K562 (cell line): Measurements from ENCODE around the gene SIGMAR1. TPM values are rescaled to one million over a fixed set of nuclear protein-coding genes. Genes with fewer than 3 reads are reported as not detected.

ENCODE experiments used
- ATAC-seq: fragments of 200-7000 bp; cut with Tn5 transposase; 3 replicates; pipeline ENCODE4 v1.9.1; 2020; ENCODE audit warnings: moderate library complexity
- BruUV-seq: library from RNA; stranded (reverse); fragments of 400-500 nt; replicated peaks from 2 replicates; lab custom pipeline; 2021; lab: Mats Ljungman, UMichigan
- CTCF ChIA-PET: fragments of 300-600 bp; formaldehyde crosslinking; extraction: SDS; loops from one replicate; lab custom pipeline; 2021; ENCODE audit warnings: low intra/inter-chr PET ratio; lab: Yijun Ruan, JAX
- POLR2A ChIA-PET: fragments of 300-600, 350-650 bp; sonication (Branson Sonifier 250); formaldehyde crosslinking; extraction: SDS; loops from one replicate; lab custom pipeline; 2021; ENCODE audit warnings: antibody characterized with exemption, inconsistent platforms; lab: Yijun Ruan, JAX
- DNase-seq, 4 experiments: peaks; one replicate each; pipeline versions ENCODE4 v3.0.0 to v3.0.0-alpha.2; 2011 to 2018; ENCODE audit warnings: low spot score in 3 of 4, mixed read lengths in 3 of 4; ENCODE audit errors: extremely low read depth in 1 of 4
- FAIRE-seq: peaks from 2 replicates; lab custom pipeline; 2011; peaks lifted over from hg19 to GRCh38; lab: Jason Lieb, UNC
- H2AFZ ChIP-seq: 2 replicates; pipeline ENCODE4 v1.6.0; 2011; ENCODE audit warnings: low read depth, low read length, control low read depth, inconsistent platforms
- H3K27ac ChIP-seq: fragments of 200-600 bp; 3 replicates; pipeline ENCODE4 v1.8.0; 2011; ENCODE audit warnings: low read depth, mild to moderate bottlenecking, control low read depth, inconsistent platforms, low read length, moderate library complexity, mixed read lengths; ENCODE audit errors: extremely low read depth
- H3K27me3 ChIP-seq, 2 experiments: fragments of 300-600 bp in 1 of 2; 2 replicates in 1 of 2; 3 replicates in 1 of 2; pipeline versions ENCODE4 v1.6.0 to v1.8.0; 2011; ENCODE audit warnings: inconsistent platforms in 2 of 2, low read length in 2 of 2, mild to moderate bottlenecking in 1 of 2, mixed read lengths in 1 of 2, moderate library complexity in 1 of 2; ENCODE audit not compliant: control insufficient read depth in 2 of 2, insufficient read depth in 2 of 2
- H3K36me3 ChIP-seq: fragments of 300-600 bp; 3 replicates; pipeline ENCODE4 v1.8.0; 2011; ENCODE audit warnings: mild to moderate bottlenecking, low read length, inconsistent platforms; ENCODE audit not compliant: control insufficient read depth, insufficient read depth
- H3K4me1 ChIP-seq, 2 experiments: fragments of 200-600 bp in 1 of 2; replicated peaks in 1 of 2; 2 replicates in 1 of 2; 3 replicates in 1 of 2; pipeline versions ENCODE4 v1.5.1 to v1.8.0; 2011; ENCODE audit warnings: inconsistent platforms in 2 of 2, low read length in 2 of 2, mild to moderate bottlenecking in 1 of 2, mixed read lengths in 1 of 2, moderate library complexity in 1 of 2; ENCODE audit not compliant: control insufficient read depth in 2 of 2, insufficient read depth in 2 of 2
- H3K4me2 ChIP-seq: 2 replicates; pipeline ENCODE4 v1.6.1; 2011; ENCODE audit warnings: low read length, control low read depth, inconsistent platforms, mixed read lengths; ENCODE audit not compliant: insufficient read depth
- H3K4me3 ChIP-seq: fragments of 200-600 bp; sonication (generic), shearing (Covaris generic); 2 replicates; pipeline ENCODE4 v1.5.1; 2016; ENCODE audit warnings: control low read depth, inconsistent platforms
- H3K79me2 ChIP-seq: fragments of 200-600 bp; 3 replicates; pipeline ENCODE4 v1.8.0; 2011; ENCODE audit warnings: low read length, inconsistent platforms; ENCODE audit not compliant: control insufficient read depth, insufficient read depth
- H3K9ac ChIP-seq, 2 experiments: 2 replicates each; pipeline versions ENCODE4 v1.6.0 to v1.6.1; 2011; ENCODE audit warnings: low read depth in 2 of 2, low read length in 2 of 2, control low read depth in 1 of 2, inconsistent platforms in 1 of 2, mild to moderate bottlenecking in 1 of 2, mixed read lengths in 1 of 2; ENCODE audit not compliant: insufficient read depth in 1 of 2
- H3K9me1 ChIP-seq: one replicate; pipeline ENCODE4 v1.6.0; 2011; ENCODE audit warnings: inconsistent platforms, mild to moderate bottlenecking, low read length, moderate library complexity; ENCODE audit not compliant: control insufficient read depth, insufficient read depth
- H3K9me3 ChIP-seq: replicated peaks from 2 replicates; pipeline ENCODE4 v1.5.1; 2011; ENCODE audit warnings: low read depth, low read length, inconsistent platforms; ENCODE audit not compliant: control insufficient read depth, insufficient read depth
- H4K20me1 ChIP-seq: replicated peaks from 2 replicates; pipeline ENCODE4 v1.6.1; 2011; ENCODE audit warnings: low read length, inconsistent platforms, mixed read lengths; ENCODE audit not compliant: control insufficient read depth, insufficient read depth
- AFF1 ChIP-seq, 2 experiments: fragments of 450-650 bp; IDR thresholded peaks; 2 replicates each; pipeline ENCODE4 v1.6.1; 2018; ENCODE audit warnings: mild to moderate bottlenecking in 2 of 2, low read depth in 1 of 2; ENCODE audit not compliant: partially characterized antibody in 2 of 2
- CEBPZ ChIP-seq: fragments of 150-350 bp; IDR thresholded peaks from 2 replicates; pipeline ENCODE4 v1.6.1; 2014; ENCODE audit warnings: low read depth, mild to moderate bottlenecking, low read length, borderline replicate concordance
- MEF2A ChIP-seq: IDR thresholded peaks from 2 replicates; pipeline ENCODE4 v1.6.1; 2011; ENCODE audit warnings: low read depth, mild to moderate bottlenecking, low read length, moderate library complexity; ENCODE audit not compliant: control insufficient read depth
- RFX5 ChIP-seq: IDR thresholded peaks from 2 replicates; pipeline ENCODE4 v1.6.1; 2011; ENCODE audit warnings: low read depth, mild to moderate bottlenecking, improper control_type of control experiment, low read length
- WGBS: fragments of 100-300 bp; shearing (Covaris generic); methylation state at CpG from one replicate; pipeline ENCODE4 v1.1.6; 2016; ENCODE audit warnings: low coverage, mixed read lengths; ENCODE audit not compliant: insufficient coverage; ENCODE audit errors: missing lambda C conversion rate; 5-methylcytosine and 5-hydroxymethylcytosine counted together
- in situ Hi-C: fragments of 300-500 bp; cut with MboI; formaldehyde crosslinking; loops from 4 replicates; pipeline ENCODE4 v1.15.0; 2018; ENCODE audit warnings: inconsistent platforms, mixed read lengths
- intact Hi-C: fragments of 100-400 bp; cut with micrococcal nuclease; formaldehyde crosslinking; loops from 2 replicates; pipeline ENCODE4 v1.14.2; 2022
- polyA plus RNA-seq, 8 experiments: library from polyadenylated mRNA; depleted of rRNA in 4 of 8; stranded (reverse) in 5 of 8; unstranded in 3 of 8; fragments of >200 nt; fragmentation: Nextera tagmentation in 2 of 8; fragmentation: Illumina TruSeq in 1 of 8; extraction: Ambion mirVana in 2 of 8; extraction: Trizol in 1 of 8; gene quantifications; 2 replicates each; pipeline versions ENCODE4 v1.2.1 to v1.2.3, GENCODE V29; 2011 to 2014; ENCODE audit warnings: inconsistent platforms in 1 of 8, missing spikeins in 1 of 8
- total RNA-seq, 7 experiments: library from RNA; depleted of rRNA in 6 of 7; stranded (reverse); fragments of >200 nt in 6 of 7; fragmentation: Illumina TruSeq in 2 of 7; extraction: Trizol in 2 of 7; gene quantifications; 2 replicates each; pipeline versions ENCODE4 v1.2.1 to v1.2.3, GENCODE V29; 2011 to 2021; ENCODE audit warnings: low replicate concordance in 1 of 7

Gene SIGMAR1
- total and polyA plus RNA-seq, 9 of the 15 experiments (the other 6 are each of a cell fraction or from before 2014, with no cell fraction given) = 6.9 to 80.0 (median 35.2) TPM

- H3K9me1 ChIP-seq = no peaks in the 10 kb centered on the region
- no peak for FAIRE-seq
- H3K9me3 ChIP-seq = no peaks in the 10 kb centered on the region
- H3K4me2 ChIP-seq = no peak overlapping the region
- H3K4me3 ChIP-seq = no peak overlapping the region
- H3K27me3 ChIP-seq = peaks cover 6 to 45% of the 10 kb centered on the region in 2 experiments
- TF ChIP-seq RFX5 (no peak), AFF1 (IDR thresholded peaks at IDR 0.05; ENCODE audit: low read depth in 1 of 2, partially characterized antibody in 2 of 2) (no peak), MEF2A (no peak), CEBPZ (no peak)
- no peaks in the 10 kb centered on the region for H3K79me2 ChIP-seq
- POLR2A ChIA-PET = interaction anchor here (0.6 kb wide), 1 partner anchor 1768 kb away, joined by 3 read pairs; no protein-coding TSS in a partner anchor
- 0 out of 3 replicates have a peak, but pooled peaks have one; percentile 15 for ATAC-seq
- WGBS = 0% methylated on average over 4 of the region's 26 CpGs
- BruUV-seq = no TSS peak
- intact Hi-C loops = loop anchor here (5.0 kb wide), 3 partner anchors 91 to 191 kb away; no protein-coding TSS in a partner anchor
- CTCF ChIA-PET = interaction anchor here (1.8 kb wide), 1 partner anchor 44 kb away, joined by 8 read pairs; no protein-coding TSS in a partner anchor
- in situ Hi-C loops = no loop called here
- H3K27ac ChIP-seq = no peak overlapping the region
- H3K36me3 ChIP-seq = no peaks in the 10 kb centered on the region
- peaks cover 14% of the 10 kb centered on the region for H4K20me1 ChIP-seq
- no peak for DNase-seq
- H3K4me1 ChIP-seq = peaks cover 0 to 34% of the 10 kb centered on the region in 2 experiments; a peak in 2 of 5 replicates
- no peak overlapping the region for H2AFZ ChIP-seq
- no peak overlapping the region for H3K9ac ChIP-seq
These were observed 44.5 kb downstream of the SIGMAR1 start for GRCh38 chr9:34592895-34593601.
